Measurements from ENCODE around the gene EYS. TPM values are rescaled to one million over a fixed set of nuclear protein-coding genes. Genes with fewer than 3 reads are reported as not detected.

Gene EYS
- total RNA-seq, 1 experiment from 2014 or later: not detected

GRCh38 chr6:65262241-65262640 is 444.8 kb downstream of the EYS start:
- no peaks in the 10 kb centered on the region for H3K4me1 ChIP-seq
- no peak overlapping the region for H3K27ac ChIP-seq
- no peaks in the 10 kb centered on the region for H3K36me3 ChIP-seq
- no peaks in the 10 kb centered on the region for H3K27me3 ChIP-seq
- no peak for DNase-seq
- no peaks in the 10 kb centered on the region for H3K9me3 ChIP-seq (replicated peaks)
- H3K4me3 ChIP-seq: no peak overlapping the region

GRCh38 chr6:65259982-65260381 is 447.0 kb downstream of the EYS start:
- no peaks in the 10 kb centered on the region for H3K4me1 ChIP-seq
- H3K9me3 ChIP-seq (replicated peaks): no peaks in the 10 kb centered on the region
- H3K36me3 ChIP-seq: no peaks in the 10 kb centered on the region
- no peak overlapping the region for H3K27ac ChIP-seq
- H3K4me3 ChIP-seq: no peak overlapping the region
- DNase-seq: no peak
- H3K27me3 ChIP-seq: no peaks in the 10 kb centered on the region

GRCh38 chr6:65259059-65259458 is 448.0 kb downstream of the EYS start:
- peak in 1 of 2 experiments; percentile 45 for DNase-seq
- Histone ChIP-seq H3K4me1 (no peaks in the 10 kb centered on the region), H3K4me3 (no peak overlapping the region), H3K9me3 (replicated peaks) (no peaks in the 10 kb centered on the region), H3K27ac (no peak overlapping the region), H3K27me3 (no peaks in the 10 kb centered on the region), H3K36me3 (no peaks in the 10 kb centered on the region)

- Histone ChIP-seq H3K4me3 (no peak overlapping the region), H3K36me3 (no peaks in the 10 kb centered on the region), H3K4me1 (no peaks in the 10 kb centered on the region), H3K27ac (no peak overlapping the region), H3K27me3 (no peaks in the 10 kb centered on the region), H3K9me3 (replicated peaks) (no peaks in the 10 kb centered on the region)
- DNase-seq: no peak
Measured at GRCh38 chr6:65253041-65253440, 454.0 kb downstream of the EYS start.

GRCh38 chr6:65248101-65248610 is 458.9 kb downstream of the EYS start:
- Histone ChIP-seq H3K36me3 (no peaks in the 10 kb centered on the region), H3K27ac (no peak overlapping the region), H3K9me3 (replicated peaks) (no peaks in the 10 kb centered on the region), H3K4me1 (no peaks in the 10 kb centered on the region), H3K27me3 (no peaks in the 10 kb centered on the region), H3K4me3 (no peak overlapping the region)
- DNase-seq: no peak

GRCh38 chr6:65231616-65232015 is 475.4 kb downstream of the EYS start:
- no peak overlapping the region for H3K27ac ChIP-seq
- no peak overlapping the region for H3K4me3 ChIP-seq
- H3K4me1 ChIP-seq: no peaks in the 10 kb centered on the region
- no peaks in the 10 kb centered on the region for H3K9me3 ChIP-seq (replicated peaks)
- H3K27me3 ChIP-seq: no peaks in the 10 kb centered on the region
- no peak for DNase-seq
- H3K36me3 ChIP-seq: no peaks in the 10 kb centered on the region

- no peaks in the 10 kb centered on the region for H3K27me3 ChIP-seq
- no peak overlapping the region for H3K27ac ChIP-seq
- H3K4me3 ChIP-seq: no peak overlapping the region
- DNase-seq: no peak
- no peaks in the 10 kb centered on the region for H3K4me1 ChIP-seq
- no peaks in the 10 kb centered on the region for H3K9me3 ChIP-seq (replicated peaks)
- H3K36me3 ChIP-seq: no peaks in the 10 kb centered on the region
Measured at GRCh38 chr6:65229825-65230224, 477.2 kb downstream of the EYS start.

- no peak for DNase-seq
- no peaks in the 10 kb centered on the region for H3K4me1 ChIP-seq
- H3K36me3 ChIP-seq: no peaks in the 10 kb centered on the region
- H3K4me3 ChIP-seq: no peak overlapping the region
- H3K9me3 ChIP-seq (replicated peaks): no peaks in the 10 kb centered on the region
- no peak overlapping the region for H3K27ac ChIP-seq
- no peaks in the 10 kb centered on the region for H3K27me3 ChIP-seq
Measured at GRCh38 chr6:65221153-65221552, 485.9 kb downstream of the EYS start.

- H3K27ac ChIP-seq: no peak overlapping the region
- H3K36me3 ChIP-seq: no peaks in the 10 kb centered on the region
- no peak for DNase-seq
- no peaks in the 10 kb centered on the region; the same call in 1 of the 2 replicates for H3K4me1 ChIP-seq
- no peak overlapping the region for H3K4me3 ChIP-seq
- no peaks in the 10 kb centered on the region for H3K27me3 ChIP-seq
- no peaks in the 10 kb centered on the region for H3K9me3 ChIP-seq (replicated peaks)
Measured at GRCh38 chr6:65202738-65203137, 504.3 kb downstream of the EYS start.

GRCh38 chr6:65199683-65200082 is 507.3 kb downstream of the EYS start:
- Histone ChIP-seq H3K4me1 (no peaks in the 10 kb centered on the region), H3K27ac (no peak overlapping the region), H3K36me3 (no peaks in the 10 kb centered on the region), H3K4me3 (no peak overlapping the region), H3K27me3 (no peaks in the 10 kb centered on the region), H3K9me3 (replicated peaks) (no peaks in the 10 kb centered on the region)
- no peak for DNase-seq

- Histone ChIP-seq H3K4me1 (no peaks in the 10 kb centered on the region), H3K27ac (no peak overlapping the region), H3K9me3 (replicated peaks) (no peaks in the 10 kb centered on the region), H3K27me3 (no peaks in the 10 kb centered on the region), H3K4me3 (no peak overlapping the region), H3K36me3 (no peaks in the 10 kb centered on the region)
- no peak for DNase-seq
Measured at GRCh38 chr6:65199121-65199520, 507.9 kb downstream of the EYS start.

- Histone ChIP-seq H3K4me1 (no peaks in the 10 kb centered on the region), H3K36me3 (no peaks in the 10 kb centered on the region), H3K4me3 (no peak overlapping the region), H3K27me3 (no peaks in the 10 kb centered on the region), H3K27ac (no peak overlapping the region), H3K9me3 (replicated peaks) (no peaks in the 10 kb centered on the region)
- no peak for DNase-seq
Measured at GRCh38 chr6:65191471-65191870, 515.6 kb downstream of the EYS start.

GRCh38 chr6:65189236-65189881 is 517.7 kb downstream of the EYS start:
- H3K36me3 ChIP-seq: no peaks in the 10 kb centered on the region
- H3K27ac ChIP-seq: no peak overlapping the region
- H3K27me3 ChIP-seq: no peaks in the 10 kb centered on the region
- no peak for DNase-seq
- no peaks in the 10 kb centered on the region for H3K4me1 ChIP-seq
- no peak overlapping the region for H3K4me3 ChIP-seq
- H3K9me3 ChIP-seq (replicated peaks): no peaks in the 10 kb centered on the region

- DNase-seq: no peak
- no peaks in the 10 kb centered on the region for H3K4me1 ChIP-seq
- no peaks in the 10 kb centered on the region for H3K9me3 ChIP-seq (replicated peaks)
Measured at GRCh38 chr6:65186826-65187225, 520.2 kb downstream of the EYS start.

GRCh38 chr6:65182681-65183080 is 524.3 kb downstream of the EYS start:
- DNase-seq: no peak
- no peak overlapping the region for H3K4me3 ChIP-seq
- H3K36me3 ChIP-seq: no peaks in the 10 kb centered on the region
- H3K4me1 ChIP-seq: no peaks in the 10 kb centered on the region
- no peaks in the 10 kb centered on the region for H3K27me3 ChIP-seq
- no peak overlapping the region for H3K27ac ChIP-seq
- no peaks in the 10 kb centered on the region for H3K9me3 ChIP-seq (replicated peaks)

More at GRCh38 chr6:65186826-65187225, 520.2 kb downstream of the EYS start:
- H3K27ac ChIP-seq: no peak overlapping the region
- no peaks in the 10 kb centered on the region for H3K27me3 ChIP-seq
- H3K36me3 ChIP-seq: no peaks in the 10 kb centered on the region
- H3K4me3 ChIP-seq: no peak overlapping the region

- DNase-seq: no peak
- H3K27ac ChIP-seq: no peak overlapping the region
- H3K27me3 ChIP-seq: no peaks in the 10 kb centered on the region
- no peak overlapping the region for H3K4me3 ChIP-seq
- H3K4me1 ChIP-seq: no peaks in the 10 kb centered on the region
- no peaks in the 10 kb centered on the region for H3K36me3 ChIP-seq
- H3K9me3 ChIP-seq (replicated peaks): no peaks in the 10 kb centered on the region
Measured at GRCh38 chr6:65170273-65170672, 536.8 kb downstream of the EYS start.

All from SJCRH30 (cell line).